ENCODE results near the gene CHRNE.

DNA sequence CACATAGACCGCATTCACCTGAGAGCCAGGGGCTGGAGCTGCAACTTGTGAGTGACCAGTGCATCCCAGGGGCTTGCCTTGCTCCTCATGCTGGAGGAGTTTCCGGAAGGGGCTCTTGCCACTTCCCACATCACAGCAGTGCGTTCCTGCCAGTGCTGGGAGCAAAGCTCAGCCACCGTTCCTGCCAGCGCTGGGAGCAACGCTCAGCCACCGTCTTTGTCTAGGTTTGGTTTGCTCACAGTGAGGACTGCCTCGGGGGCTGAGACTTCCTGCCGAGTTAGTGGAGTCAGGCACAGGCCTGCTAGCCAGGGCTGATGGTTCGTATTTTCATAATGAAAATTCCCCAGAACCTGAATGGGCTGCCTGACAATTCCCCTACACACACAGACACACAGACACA lies 5.4 kb upstream of the CHRNE start:
- TF ChIP-seq, protein P1, sequence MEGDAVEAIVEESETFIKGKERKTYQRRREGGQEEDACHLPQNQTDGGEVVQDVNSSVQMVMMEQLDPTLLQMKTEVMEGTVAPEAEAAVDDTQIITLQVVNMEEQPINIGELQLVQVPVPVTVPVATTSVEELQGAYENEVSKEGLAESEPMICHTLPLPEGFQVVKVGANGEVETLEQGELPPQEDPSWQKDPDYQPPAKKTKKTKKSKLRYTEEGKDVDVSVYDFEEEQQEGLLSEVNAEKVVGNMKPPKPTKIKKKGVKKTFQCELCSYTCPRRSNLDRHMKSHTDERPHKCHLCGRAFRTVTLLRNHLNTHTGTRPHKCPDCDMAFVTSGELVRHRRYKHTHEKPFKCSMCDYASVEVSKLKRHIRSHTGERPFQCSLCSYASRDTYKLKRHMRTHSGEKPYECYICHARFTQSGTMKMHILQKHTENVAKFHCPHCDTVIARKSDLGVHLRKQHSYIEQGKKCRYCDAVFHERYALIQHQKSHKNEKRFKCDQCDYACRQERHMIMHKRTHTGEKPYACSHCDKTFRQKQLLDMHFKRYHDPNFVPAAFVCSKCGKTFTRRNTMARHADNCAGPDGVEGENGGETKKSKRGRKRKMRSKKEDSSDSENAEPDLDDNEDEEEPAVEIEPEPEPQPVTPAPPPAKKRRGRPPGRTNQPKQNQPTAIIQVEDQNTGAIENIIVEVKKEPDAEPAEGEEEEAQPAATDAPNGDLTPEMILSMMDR (IDR thresholded peaks at IDR 0.05): no peak
- TF ChIP-seq POLR2AphosphoS5 (IDR thresholded peaks at IDR 0.05; ENCODE audit: insufficient read depth in 1 of 2, low read depth in 1 of 2): no peak
- no peak for TF ChIP-seq POLR2A (IDR thresholded peaks at IDR 0.05)
